Measurements from ENCODE around the gene CMC2.

The CMC2 gene

DNA sequence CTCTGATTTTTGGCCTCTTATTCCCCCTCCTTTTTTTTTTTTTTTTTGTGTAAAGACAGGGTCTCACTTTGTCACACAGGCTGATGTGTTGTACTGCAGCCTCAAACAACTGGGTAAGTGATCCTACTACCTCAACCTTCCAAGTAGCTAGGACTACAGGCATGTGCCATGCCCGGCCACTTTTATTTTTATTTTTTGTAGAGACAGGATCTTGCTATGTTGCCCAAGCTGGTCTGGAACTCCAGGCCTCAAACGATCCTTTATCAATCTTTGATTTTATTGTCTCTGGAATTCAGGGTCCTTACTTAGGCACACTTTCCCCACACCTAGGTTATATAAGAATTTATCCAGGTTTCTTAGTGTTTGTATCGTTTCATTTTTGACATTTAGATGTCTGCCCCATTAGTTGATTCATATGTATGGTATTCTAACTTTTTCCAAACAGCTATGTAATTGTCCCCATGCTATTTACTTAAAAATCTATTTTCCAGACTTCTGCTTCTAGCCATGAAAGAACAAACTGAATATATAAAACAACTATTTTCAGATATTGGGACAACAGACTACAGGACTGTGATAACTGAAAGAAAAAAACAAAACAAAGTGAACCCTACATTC, 13.9 kb downstream of the CMC2 start:
- Mint-ChIP-seq H3K4me3 (no peak overlapping the region), H3K27ac (peak overlapping the region; percentile 57), H3K4me1 (peaks cover 29% of the 10 kb centered on the region), H3K27me3 (no peaks in the 10 kb centered on the region), H3K9me3 (no peaks in the 10 kb centered on the region), H3K36me3 (peaks cover 60% of the 10 kb centered on the region)
- no peak for ATAC-seq

DNA sequence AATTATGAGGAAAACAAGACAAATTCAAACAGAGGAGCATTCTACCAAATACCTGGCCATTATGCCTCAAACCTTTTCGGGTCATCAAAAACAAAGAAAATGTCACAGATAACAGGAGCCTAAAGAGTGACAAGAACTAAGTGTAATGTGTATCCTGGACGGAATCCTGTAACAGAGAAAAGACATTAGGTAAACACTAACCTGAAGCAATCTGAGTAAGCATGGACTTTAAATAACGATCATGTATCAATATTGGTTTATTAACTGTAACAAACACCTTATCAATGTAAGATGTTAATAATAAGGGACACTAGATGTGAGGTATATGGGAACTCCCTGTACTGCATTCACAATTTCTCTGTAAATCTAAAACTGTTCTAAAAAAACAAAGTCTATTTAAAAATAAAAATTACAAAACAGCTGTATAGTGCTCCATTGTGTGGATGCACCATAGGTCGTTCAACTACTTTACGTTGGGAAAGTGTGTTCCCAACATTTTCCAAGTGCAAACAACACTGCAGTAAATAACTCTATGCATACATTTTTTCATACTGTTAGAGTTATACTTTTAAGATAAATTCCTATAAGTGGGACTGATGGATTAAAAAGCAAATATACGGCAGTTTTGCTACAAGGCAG, 14.8 kb downstream of the CMC2 start:
- no peaks in the 10 kb centered on the region for H3K9me3 Mint-ChIP-seq
- H3K27me3 Mint-ChIP-seq = no peaks in the 10 kb centered on the region
- no peak for ATAC-seq
- H3K27ac Mint-ChIP-seq = peak overlapping the region; percentile 57
- peaks cover 28% of the 10 kb centered on the region for H3K4me1 Mint-ChIP-seq
- no peak overlapping the region for H3K4me3 Mint-ChIP-seq
- H3K36me3 Mint-ChIP-seq = peaks cover 67% of the 10 kb centered on the region

DNA sequence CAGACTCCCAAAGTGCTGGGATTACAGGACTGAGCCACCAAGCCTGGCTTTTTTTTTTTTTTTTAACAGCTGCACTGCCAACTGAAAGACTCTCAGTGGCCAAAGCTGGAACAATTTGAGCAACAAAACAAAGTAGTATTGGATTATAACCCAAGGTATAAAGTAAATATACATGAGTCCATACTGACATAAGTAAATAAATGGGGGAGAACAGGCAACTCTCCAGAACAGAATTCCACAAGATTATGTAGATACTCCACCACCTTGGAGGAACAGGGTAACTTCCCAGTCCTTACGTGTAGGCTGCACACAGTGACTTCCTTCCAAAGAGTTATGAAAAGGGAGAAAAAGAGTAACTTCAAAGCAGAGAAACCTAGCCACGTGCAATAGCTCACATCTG, 15.7 kb downstream of the CMC2 start:
- Mint-ChIP-seq H3K9me3 (no peaks in the 10 kb centered on the region), H3K4me3 (no peak overlapping the region), H3K36me3 (peaks cover 74% of the 10 kb centered on the region), H3K4me1 (peaks cover 30% of the 10 kb centered on the region), H3K27ac (no peak overlapping the region), H3K27me3 (no peaks in the 10 kb centered on the region)
- no peak for ATAC-seq

DNA sequence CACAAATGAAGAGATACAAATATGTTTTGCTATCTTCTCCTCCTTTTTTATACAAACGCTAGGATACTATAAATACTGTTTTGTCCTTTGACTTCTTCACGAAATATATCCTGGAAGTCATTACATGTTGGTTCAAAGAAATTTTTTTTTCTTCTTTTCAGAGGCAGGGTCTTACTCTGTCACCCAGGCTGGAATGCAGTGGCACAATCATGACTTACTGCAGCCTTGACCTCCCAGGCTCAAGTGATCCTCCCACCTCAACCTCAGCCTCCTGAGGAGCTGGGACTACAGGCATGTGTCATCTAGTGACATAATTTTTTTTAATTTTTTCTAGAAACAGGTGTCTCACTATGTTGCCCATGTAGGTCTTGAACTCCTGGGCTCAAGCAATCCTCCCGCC, 16.1 kb downstream of the CMC2 start:
- Mint-ChIP-seq H3K27ac (no peak overlapping the region), H3K36me3 (peaks cover 74% of the 10 kb centered on the region), H3K9me3 (no peaks in the 10 kb centered on the region), H3K4me1 (peaks cover 30% of the 10 kb centered on the region), H3K4me3 (no peak overlapping the region), H3K27me3 (no peaks in the 10 kb centered on the region)
- no peak for ATAC-seq

DNA sequence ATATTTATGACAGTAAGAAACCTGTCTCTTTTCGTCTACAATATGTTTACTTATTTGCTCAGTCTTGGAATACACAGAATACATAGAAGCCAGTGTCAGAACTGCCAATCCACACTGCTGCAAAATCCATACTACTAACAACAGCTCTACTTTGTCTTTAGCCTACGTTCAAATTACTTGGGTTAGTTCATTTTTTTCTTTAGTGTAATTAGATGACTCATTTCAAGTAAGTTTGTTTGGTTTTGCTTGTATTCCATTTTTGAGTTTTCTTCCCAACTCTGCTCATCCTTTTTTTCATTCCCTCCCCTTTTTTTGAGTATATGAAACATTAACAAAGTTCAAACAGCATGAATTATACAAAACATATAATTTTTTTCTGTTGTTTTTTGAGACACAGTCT, 16.9 kb downstream of the CMC2 start:
- Mint-ChIP-seq H3K9me3 (no peaks in the 10 kb centered on the region), H3K27ac (no peak overlapping the region), H3K36me3 (peaks cover 69% of the 10 kb centered on the region), H3K4me1 (peaks cover 32% of the 10 kb centered on the region), H3K27me3 (no peaks in the 10 kb centered on the region), H3K4me3 (no peak overlapping the region)
- ATAC-seq = no peak

DNA sequence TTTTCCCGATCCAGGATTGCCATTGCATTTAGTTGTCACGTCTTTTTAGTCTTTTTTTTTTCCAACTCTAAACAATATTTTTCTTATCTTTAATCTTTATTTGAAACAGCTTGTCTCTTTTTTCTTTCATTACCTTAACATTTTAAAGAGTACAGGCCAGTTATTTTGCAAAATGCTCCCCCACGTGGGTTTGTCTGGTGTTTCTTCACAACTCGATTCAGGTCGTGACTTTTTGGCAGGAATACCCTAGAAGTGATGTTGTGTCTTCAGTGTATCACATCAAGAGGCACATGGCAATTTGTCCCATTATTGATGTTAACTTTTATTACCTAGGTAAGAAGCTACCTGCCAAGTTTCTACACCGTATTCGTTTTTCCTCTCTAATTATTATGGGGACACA, 17.9 kb downstream of the CMC2 start:
- Mint-ChIP-seq H3K9me3 (no peaks in the 10 kb centered on the region), H3K27me3 (no peaks in the 10 kb centered on the region), H3K4me3 (no peak overlapping the region), H3K4me1 (peaks cover 33% of the 10 kb centered on the region), H3K36me3 (peaks cover 64% of the 10 kb centered on the region), H3K27ac (no peak overlapping the region)
- ATAC-seq = no peak

DNA sequence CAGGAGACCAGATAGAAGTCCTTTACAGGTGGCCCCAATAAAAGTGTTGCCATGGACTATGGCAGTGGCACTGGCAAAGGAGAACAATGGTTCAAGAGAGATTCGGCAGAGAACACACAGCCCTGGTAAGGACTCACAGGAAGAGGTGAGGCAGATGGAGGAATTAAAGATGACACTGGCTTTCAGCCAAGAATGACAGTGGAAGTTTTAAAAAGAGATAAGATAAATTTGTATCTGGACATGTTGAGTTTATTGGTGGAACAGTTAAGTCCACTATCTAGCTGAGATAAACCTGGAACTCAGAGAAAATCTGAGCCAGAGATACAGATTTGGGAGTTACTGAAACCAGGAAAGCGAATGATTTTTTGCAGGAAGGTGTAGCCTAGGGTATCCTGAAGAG, 20.1 kb downstream of the CMC2 start:
- H3K9me3 Mint-ChIP-seq = no peaks in the 10 kb centered on the region
- no peak for ATAC-seq
- peaks cover 52% of the 10 kb centered on the region for H3K36me3 Mint-ChIP-seq
- no peak overlapping the region for H3K4me3 Mint-ChIP-seq
- H3K27me3 Mint-ChIP-seq = no peaks in the 10 kb centered on the region
- peaks cover 21% of the 10 kb centered on the region for H3K4me1 Mint-ChIP-seq
- H3K27ac Mint-ChIP-seq = no peak overlapping the region

DNA sequence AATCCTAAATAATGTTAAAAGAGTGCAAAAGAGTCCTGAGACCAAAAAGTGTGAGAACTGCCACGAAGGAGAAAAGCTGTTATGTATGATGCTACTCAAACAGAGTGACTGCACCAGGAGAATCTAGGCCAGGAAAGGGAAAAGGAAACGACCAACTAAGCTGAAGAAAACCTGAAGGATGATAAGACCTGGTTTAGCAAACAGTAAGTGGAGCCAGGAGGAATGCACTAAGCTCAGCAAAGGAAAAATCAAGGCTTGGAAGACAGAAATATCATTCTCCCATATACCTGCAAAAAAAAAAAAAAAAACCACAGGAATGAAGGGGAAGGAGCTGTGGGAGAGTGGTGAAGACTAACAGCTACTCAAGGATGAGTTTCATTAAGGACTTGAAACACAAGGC, 21.1 kb downstream of the CMC2 start:
- Mint-ChIP-seq H3K36me3 (peaks cover 45% of the 10 kb centered on the region), H3K4me3 (no peak overlapping the region), H3K27me3 (no peaks in the 10 kb centered on the region), H3K9me3 (no peaks in the 10 kb centered on the region), H3K27ac (no peak overlapping the region), H3K4me1 (peaks cover 21% of the 10 kb centered on the region)
- no peak for ATAC-seq

DNA sequence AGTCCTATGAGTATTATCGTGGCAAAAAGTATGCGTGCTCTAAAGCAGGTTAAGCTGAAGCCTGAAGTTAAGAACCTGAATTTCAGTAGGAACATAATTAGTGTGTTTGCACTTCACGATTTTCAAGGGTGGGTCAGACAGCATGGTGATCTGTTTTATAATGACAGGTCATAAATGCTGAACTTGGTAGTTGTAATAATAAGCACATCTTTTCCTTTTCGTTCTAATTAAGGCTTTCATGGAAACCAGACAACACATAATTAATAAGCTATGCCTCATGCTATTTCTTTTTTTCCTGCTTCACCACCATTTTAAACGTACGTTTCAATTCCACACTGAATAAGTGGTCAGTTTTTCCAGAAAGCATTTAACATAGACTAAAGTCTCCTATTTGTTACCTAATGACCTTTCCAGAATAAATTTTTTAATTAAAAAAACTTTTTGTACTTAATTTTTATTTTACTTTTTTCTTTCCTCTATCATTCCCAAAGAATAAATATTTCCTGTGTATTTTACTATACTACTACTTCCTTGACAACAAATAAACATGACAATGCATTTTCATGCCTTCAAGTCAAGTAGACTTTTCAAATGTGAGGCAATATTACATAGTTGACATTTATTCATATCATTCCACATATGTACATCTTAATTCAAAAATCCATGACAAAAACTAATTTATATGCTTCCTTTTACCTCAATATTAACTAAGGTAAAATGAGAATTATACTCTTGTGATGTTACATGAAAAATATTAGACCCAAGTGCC, 22.4 kb downstream of the CMC2 start:
- Mint-ChIP-seq H3K4me3 (no peak overlapping the region), H3K4me1 (peaks cover 21% of the 10 kb centered on the region), H3K36me3 (peaks cover 36% of the 10 kb centered on the region), H3K9me3 (no peaks in the 10 kb centered on the region), H3K27ac (no peak overlapping the region), H3K27me3 (no peaks in the 10 kb centered on the region)
- ATAC-seq = no peak

DNA sequence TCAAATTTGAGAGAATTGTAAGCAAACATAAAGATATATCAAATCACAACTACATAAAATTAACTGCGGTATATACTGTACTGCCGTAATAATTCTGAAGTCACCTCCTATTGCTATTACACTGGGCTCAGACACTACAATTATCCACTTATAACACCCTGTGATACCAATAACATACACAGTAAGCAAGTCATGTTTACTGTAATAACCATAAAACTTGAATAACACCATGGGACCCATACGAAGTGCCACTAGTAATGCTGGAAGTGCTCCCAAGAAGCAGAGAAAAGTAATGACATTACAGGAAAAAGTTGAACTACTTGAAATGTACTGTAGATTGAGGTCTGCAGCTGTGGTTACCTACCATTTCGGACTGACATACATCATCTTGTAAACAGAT, 24.0 kb downstream of the CMC2 start:
- H3K27me3 Mint-ChIP-seq = no peaks in the 10 kb centered on the region
- no peak overlapping the region for H3K27ac Mint-ChIP-seq
- no peak overlapping the region for H3K4me3 Mint-ChIP-seq
- no peaks in the 10 kb centered on the region for H3K9me3 Mint-ChIP-seq
- peaks cover 19% of the 10 kb centered on the region for H3K4me1 Mint-ChIP-seq
- H3K36me3 Mint-ChIP-seq = peaks cover 44% of the 10 kb centered on the region
- no peak for ATAC-seq

DNA sequence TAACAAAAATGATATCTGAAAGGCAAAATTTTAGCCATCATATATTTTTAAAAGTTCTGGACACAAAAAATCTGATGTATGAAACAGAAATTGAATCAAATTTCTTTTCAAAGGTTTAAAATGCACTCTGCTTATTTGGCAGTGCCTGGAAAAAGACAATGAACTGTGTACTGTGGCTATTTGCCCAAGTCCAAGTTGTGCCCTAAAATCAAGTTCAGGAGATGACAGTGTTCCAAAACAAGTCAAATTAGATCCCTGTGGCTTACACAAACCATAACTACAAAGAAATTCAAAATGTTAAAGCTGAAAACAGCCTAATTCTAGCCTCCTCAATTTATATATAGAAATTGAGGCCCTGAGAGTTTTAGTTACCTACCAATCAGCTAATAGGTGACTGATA, 25.6 kb downstream of the CMC2 start:
- H3K27me3 Mint-ChIP-seq = no peaks in the 10 kb centered on the region
- no peaks in the 10 kb centered on the region for H3K9me3 Mint-ChIP-seq
- no peak for ATAC-seq
- H3K4me1 Mint-ChIP-seq = peaks cover 8% of the 10 kb centered on the region
- no peak overlapping the region for H3K4me3 Mint-ChIP-seq
- peaks cover 39% of the 10 kb centered on the region for H3K36me3 Mint-ChIP-seq
- H3K27ac Mint-ChIP-seq = no peak overlapping the region

DNA sequence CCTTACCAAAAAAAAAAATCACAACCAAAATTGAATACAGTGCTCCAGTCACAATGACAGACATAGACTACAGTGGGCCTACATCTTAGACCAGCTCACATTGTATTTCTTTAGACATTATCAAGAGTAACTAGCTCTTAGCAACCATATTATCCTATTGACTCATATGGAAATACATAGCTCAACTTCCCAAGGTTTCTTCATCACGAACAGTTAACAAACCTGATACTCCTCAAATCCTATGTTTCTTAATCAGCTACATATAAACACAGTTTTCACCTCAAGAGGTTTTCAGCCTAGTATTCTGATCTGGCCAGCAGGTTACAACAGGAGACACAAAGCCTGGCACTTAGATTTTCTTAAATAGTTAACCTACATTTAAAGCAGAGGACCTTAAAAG, 29.7 kb downstream of the CMC2 start:
- H3K27ac Mint-ChIP-seq = no peak overlapping the region
- no peak for ATAC-seq

DNA sequence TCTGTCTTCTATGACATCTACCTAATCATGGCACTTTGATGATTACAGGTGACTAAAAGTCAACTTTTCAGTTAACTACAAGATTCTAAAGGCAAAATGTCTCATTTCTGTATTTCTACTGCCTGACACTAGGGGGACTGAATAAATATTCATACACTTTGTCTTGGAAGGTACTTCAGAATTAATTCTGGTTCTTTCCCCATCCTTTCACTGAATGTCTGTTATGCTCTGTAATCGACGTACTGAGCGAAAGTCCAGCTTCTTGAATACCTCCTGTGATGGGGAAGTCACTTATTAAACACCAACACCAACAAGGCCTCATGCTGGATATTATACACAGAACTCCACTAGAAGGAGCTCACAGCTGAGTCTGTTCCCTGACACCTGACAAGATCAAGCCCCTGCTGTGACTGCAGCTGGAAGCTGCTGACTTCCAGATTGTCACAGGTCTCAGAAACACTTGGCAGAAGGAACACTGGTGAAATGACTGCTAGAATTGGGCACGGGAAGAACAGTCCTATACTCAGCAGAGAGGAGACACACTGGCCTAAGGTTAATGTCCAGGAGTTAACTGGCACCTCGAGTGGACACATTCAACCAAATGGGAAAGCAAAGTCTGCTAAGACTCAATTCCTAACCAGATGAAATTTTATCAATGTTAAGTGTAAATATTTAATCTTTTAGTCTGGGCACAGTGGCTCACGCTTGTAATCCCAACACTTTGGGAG, 31.9 kb downstream of the CMC2 start:
- Mint-ChIP-seq H3K27me3 (no peaks in the 10 kb centered on the region), H3K4me1 (no peaks in the 10 kb centered on the region), H3K4me3 (no peak overlapping the region), H3K9me3 (no peaks in the 10 kb centered on the region), H3K36me3 (peaks cover 60% of the 10 kb centered on the region), H3K27ac (no peak overlapping the region)
- no peak for ATAC-seq

More for the DNA sequence above, 29.7 kb downstream of the CMC2 start:
- no peaks in the 10 kb centered on the region for H3K27me3 Mint-ChIP-seq
- no peak overlapping the region for H3K4me3 Mint-ChIP-seq
- H3K36me3 Mint-ChIP-seq = peaks cover 58% of the 10 kb centered on the region
- no peaks in the 10 kb centered on the region for H3K4me1 Mint-ChIP-seq
- H3K9me3 Mint-ChIP-seq = no peaks in the 10 kb centered on the region

DNA sequence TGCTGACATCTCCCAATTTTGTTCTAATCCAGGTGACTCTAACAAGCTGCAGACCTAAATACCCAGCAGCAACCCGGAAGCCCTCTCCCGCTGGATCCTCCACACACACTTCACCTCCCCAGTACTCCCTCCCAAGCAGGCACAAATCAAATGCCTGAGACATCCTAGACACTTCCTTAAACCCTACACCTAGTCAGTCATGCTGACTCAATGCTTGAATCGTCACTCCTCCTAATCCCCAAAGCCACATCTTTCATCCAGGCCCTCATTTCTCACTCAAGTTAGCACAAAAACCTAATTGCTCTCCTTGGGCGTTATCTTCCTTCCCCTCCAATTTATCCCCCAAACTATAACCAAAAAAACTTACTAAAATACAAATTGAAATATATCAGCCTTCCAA, 32.7 kb downstream of the CMC2 start:
- no peaks in the 10 kb centered on the region for H3K9me3 Mint-ChIP-seq
- H3K4me1 Mint-ChIP-seq = no peaks in the 10 kb centered on the region
- H3K36me3 Mint-ChIP-seq = peaks cover 61% of the 10 kb centered on the region
- no peak overlapping the region for H3K4me3 Mint-ChIP-seq
- no peaks in the 10 kb centered on the region for H3K27me3 Mint-ChIP-seq
- no peak overlapping the region for H3K27ac Mint-ChIP-seq
- ATAC-seq = no peak

DNA sequence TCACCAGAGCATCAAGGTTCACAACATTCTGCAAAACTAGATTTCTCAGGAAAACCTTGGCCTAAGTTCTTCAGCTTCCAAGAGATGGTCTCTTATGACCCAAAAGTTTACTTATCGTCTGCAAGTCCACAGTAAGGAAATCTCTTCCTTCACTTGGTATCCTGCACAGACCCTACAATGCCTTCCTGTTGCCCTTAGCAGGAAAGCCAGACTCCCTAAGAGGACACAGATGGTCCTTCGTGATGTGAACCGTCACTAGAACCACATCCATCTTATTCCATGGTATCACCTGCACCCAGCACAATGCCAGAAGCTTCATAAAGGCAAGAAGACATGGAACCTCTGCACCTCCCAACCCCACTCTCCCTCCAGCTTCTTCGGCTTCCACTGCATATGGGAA, 34.1 kb downstream of the CMC2 start:
- Mint-ChIP-seq H3K27ac (no peak overlapping the region), H3K36me3 (peaks cover 56% of the 10 kb centered on the region), H3K9me3 (no peaks in the 10 kb centered on the region), H3K4me3 (no peak overlapping the region), H3K27me3 (no peaks in the 10 kb centered on the region), H3K4me1 (no peaks in the 10 kb centered on the region)
- ATAC-seq = no peak
